Neural progenitor cell (in vitro differentiated cells): ENCODE data around the gene L3MBTL2.

Experiments
- CTCF ChIP-seq: fragments of 200-600 bp; sonication (generic); IDR thresholded peaks from 2 replicates; pipeline ENCODE4 v1.5.1; 2017; ENCODE audit warnings: antibody characterized with exemption, mild to moderate bottlenecking
- EZH2 ChIP-seq: fragments of 200-600 bp; sonication (generic); IDR thresholded peaks from 2 replicates; pipeline ENCODE4 v1.6.1; 2017; ENCODE audit warnings: antibody characterized with exemption, mild to moderate bottlenecking, moderate library complexity

DNA sequence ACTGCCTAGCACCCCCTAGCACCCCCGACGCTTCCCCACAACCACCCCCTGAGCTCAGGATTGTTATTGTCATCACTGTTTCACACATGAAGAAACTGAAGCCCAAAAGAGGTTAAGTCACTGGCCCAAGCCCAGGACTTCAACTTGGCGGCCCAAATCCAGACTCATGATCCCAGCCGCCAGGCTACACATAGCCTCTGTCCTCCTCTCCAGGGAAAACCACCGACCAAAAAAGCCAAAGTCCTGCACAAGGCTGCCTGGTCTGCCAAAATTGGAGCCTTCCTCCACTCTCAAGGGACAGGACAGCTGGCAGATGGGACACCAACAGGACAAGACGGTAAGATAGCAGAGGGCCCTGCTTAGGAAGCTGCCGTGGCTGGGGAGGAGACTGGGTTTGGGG, 10.8 kb downstream of the L3MBTL2 start:
- no peak for TF ChIP-seq CTCF
- TF ChIP-seq EZH2, result no peak
